Cerebellar nuclear complex (tissue), 1 donor: ENCODE measurements around the gene TJP1.
"Not testable (repeated sequence)": the region's sequence is repeated elsewhere in the genome, so short reads cannot be mapped to it uniquely, and the experiment has no call there.

Experiments used
- DNase-seq, 2 experiments: peaks; one replicate each; lab custom pipeline; 2025; lab: John Stamatoyannopoulos, UW

TJP1 gene

DNA sequence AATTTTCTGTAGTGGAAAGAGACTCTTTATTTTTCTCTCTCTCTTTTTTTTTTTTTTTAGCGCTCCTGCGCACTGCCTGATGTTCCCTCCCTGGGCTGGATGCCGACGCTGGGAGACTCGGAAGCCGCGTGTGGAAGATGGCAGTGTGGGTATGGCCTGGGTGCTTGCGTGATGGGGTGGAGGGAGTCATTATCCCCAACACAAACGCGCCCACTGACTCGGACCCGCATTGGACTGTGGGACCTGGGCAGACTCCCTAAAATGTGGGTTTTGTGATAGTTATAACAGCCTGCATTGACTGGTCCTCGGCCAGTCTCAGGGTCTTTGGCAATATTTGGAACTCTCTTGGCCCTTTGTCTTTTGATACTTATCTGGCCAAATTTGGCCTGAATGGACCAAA lies 157.9 kb downstream of the TJP1 start:
- DNase-seq, result no peak

- not testable (repeated sequence) for DNase-seq
Observed at GRCh38 chr15:29657476-29657817, 164.8 kb downstream of the TJP1 start.

GRCh38 chr15:29656636-29657475 lies 165.4 kb downstream of the TJP1 start:
- DNase-seq, result no peak

DNA sequence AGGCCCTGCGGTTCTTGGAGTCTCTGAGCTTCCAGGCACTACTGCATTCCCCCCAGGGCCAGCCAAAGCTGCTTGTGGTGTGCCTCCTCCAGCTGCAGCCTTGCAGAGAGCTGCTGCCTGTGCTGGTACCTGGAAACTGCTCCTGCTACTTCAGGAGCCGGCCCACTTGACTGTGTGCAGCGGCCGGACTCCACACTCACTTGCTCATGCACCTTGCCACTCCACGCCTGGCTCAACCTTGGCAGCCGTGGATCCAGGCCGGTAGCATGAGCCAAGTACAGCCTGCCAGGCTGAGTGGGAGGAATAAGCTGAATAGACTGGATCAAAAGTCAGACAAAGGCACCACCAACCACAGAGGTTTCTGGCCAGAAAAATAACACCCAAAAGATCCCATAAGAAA lies 169.7 kb downstream of the TJP1 start:
- no peak for DNase-seq

DNA sequence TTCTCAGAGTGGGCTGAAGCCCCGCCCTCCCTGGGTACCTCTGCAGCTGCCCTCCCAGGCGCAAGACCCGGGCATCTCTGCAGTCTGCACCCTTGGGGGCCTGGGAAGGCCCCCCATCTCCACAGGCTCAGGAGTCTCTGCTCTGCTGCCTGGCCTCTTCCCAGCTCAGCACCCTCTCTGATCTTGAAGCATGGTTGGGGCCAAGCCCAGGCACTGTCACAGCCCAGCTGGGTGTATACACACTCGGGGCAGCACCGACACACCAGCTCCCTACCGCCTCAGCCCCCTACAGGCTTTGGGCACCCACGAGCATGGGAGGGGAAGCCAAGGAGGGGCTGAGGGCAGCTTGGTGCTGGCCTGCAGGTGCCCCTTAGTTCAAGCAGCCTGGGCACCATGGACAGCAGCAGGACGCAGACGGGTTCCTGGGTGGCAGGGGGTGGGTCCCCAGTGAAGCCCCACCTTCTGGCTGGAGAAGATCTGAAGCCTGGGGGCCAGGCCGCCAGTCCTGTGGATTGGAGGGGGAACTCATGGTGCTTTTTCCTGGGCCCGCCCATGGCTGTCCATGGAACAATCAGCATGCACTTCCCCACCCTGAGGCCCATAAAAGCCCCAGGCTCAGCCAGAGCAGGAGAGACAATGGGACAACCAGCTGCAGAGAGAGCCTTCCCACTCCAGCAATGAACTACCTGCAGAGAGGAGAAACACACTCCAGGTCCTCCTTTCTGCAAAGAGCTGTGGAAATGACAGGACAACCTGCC lies 170.6 kb downstream of the TJP1 start:
- no peak for DNase-seq
